Right lobe of liver (tissue), 6 donors: ENCODE results near the gene SLC17A9. TPM values are rescaled to one million over a fixed set of nuclear protein-coding genes. Genes with fewer than 3 reads are reported as not detected.

ENCODE experiments used
- ATAC-seq, 4 donors: fragments of 200-7000 bp; cut with Tn5 transposase; one replicate each; pipeline ENCODE4 v1.9.1; 2020; ENCODE audit warnings: mild to moderate bottlenecking in 4 of 4, moderate library complexity in 4 of 4
- DNase-seq, 3 donors: peaks; one replicate each; pipeline ENCODE4 v3.0.0-alpha.2; 2020
- H3K27ac ChIP-seq, 3 donors: fragments of 200-600 bp; one replicate each; pipeline ENCODE4 v1.8.0; 2022
- H3K27me3 ChIP-seq, 2 donors: fragments of 200-600 bp; one replicate each; pipeline ENCODE4 v1.8.0; 2022
- H3K36me3 ChIP-seq, 4 donors: fragments of 200-600 bp; sonication (generic) in 1 of 4; one replicate each; pipeline versions ENCODE4 v1.5.1 to v1.8.0; 2017 to 2022; ENCODE audit warnings: control low read depth in 1 of 4
- H3K4me1 ChIP-seq, 4 donors: fragments of 200-600 bp; sonication (generic) in 1 of 4; one replicate each; pipeline versions ENCODE4 v1.5.1 to v1.8.0; 2017 to 2022; ENCODE audit warnings: control low read depth in 1 of 4
- H3K4me3 ChIP-seq, 3 donors: fragments of 200-600 bp; one replicate each; pipeline ENCODE4 v1.8.0; 2022
- H3K9me3 ChIP-seq, 4 donors: fragments of 200-600 bp; sonication (generic) in 1 of 4; one replicate each; pipeline versions ENCODE4 v1.5.1 to v1.8.0; 2017 to 2022; ENCODE audit warnings: control low read depth in 1 of 4
- POLR2A ChIP-seq: fragments of 450-650 bp; IDR thresholded peaks from one replicate; pipeline ENCODE4 v1.6.1; 2017; ENCODE audit warnings: antibody characterized with exemption, mild to moderate bottlenecking
- WGBS: methylation state at CpG from one replicate; pipeline ENCODE4 v1.1.6; 2018; ENCODE audit warnings: low coverage, low lambda C conversion rate; ENCODE audit not compliant: insufficient coverage; ENCODE audit errors: missing lambda C conversion rate; 5-methylcytosine and 5-hydroxymethylcytosine counted together
- intact Hi-C, 2 donors: fragments of 100-400 bp; cut with DNase I; formaldehyde crosslinking; loops; one replicate each; pipeline versions ENCODE4 v1.11.2 to v1.14.1; 2022
- total RNA-seq, 6 experiments: library from RNA; depleted of rRNA in 2 of 6; stranded (reverse); fragments of >200 nt in 2 of 6; fragmentation: NEBNext Ultra II Directional in 3 of 6; extraction: Animal tissue kit (Norgen Biotek cat#: 25700) in 3 of 6; gene quantifications; one replicate each; pipeline versions ENCODE4 v1.1.0 to v1.2.4, GENCODE V29; 2016 to 2023
- TF ChIP-seq, protein P1 (sequence below), 4 donors: fragments of 200-600 bp in 3 of 4; fragments of 450-650 bp in 1 of 4; IDR thresholded peaks; one replicate each; pipeline versions ENCODE4 v1.5.1 to v1.8.0; 2016 to 2022; ENCODE audit warnings: antibody characterized with exemption in 4 of 4, mild to moderate bottlenecking in 2 of 4
- donor health status: DM: no; HTN: yes; CAD: no.
- donor health status: DM: no; HTN: no; CAD: no.
- donor health status: DM: no; HTN: no; CAD: no.
- donor health status: DM: no; HTN: yes; CAD: no.
- donor health status: DM: no; HTN: yes; CAD: no.

Gene SLC17A9
- total RNA-seq, 6 experiments from 2014 or later = 29.8 to 99.4 (median 54.1) TPM

DNA sequence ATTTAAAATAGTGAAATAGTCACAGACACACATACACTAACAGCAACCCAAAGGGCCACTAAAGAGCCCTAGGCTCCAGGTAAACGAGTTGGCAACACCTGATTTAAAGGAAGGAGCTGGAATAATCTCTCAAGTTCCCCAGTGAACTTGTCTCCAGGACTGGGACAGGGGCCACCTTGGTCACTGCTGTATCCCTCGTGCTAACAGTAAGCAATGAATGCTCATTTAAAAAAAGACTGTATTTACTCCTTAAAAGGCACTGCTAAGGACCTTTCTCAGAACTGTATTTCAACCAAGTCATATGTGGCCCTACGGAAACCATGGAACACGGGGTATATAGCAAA lies 27.5 kb upstream of the SLC17A9 start:
- Histone ChIP-seq H3K4me1 (peaks cover 0 to 79% (median 33%) of the 10 kb centered on the region in 4 donors), H3K27me3 (no peaks in the 10 kb centered on the region), H3K4me3 (peak overlapping the region; percentile 79 to 93 (median 86)), H3K36me3 (no peaks in the 10 kb centered on the region), H3K9me3 (no peaks in the 10 kb centered on the region), H3K27ac (peak overlapping the region; percentile 97 to 98 (median 98))
- no peak for DNase-seq
- intact Hi-C loops = no loop called here
- 0% methylated on average over 4 of the region's 4 CpGs for WGBS
- ATAC-seq = no peak
- TF ChIP-seq, protein P1, sequence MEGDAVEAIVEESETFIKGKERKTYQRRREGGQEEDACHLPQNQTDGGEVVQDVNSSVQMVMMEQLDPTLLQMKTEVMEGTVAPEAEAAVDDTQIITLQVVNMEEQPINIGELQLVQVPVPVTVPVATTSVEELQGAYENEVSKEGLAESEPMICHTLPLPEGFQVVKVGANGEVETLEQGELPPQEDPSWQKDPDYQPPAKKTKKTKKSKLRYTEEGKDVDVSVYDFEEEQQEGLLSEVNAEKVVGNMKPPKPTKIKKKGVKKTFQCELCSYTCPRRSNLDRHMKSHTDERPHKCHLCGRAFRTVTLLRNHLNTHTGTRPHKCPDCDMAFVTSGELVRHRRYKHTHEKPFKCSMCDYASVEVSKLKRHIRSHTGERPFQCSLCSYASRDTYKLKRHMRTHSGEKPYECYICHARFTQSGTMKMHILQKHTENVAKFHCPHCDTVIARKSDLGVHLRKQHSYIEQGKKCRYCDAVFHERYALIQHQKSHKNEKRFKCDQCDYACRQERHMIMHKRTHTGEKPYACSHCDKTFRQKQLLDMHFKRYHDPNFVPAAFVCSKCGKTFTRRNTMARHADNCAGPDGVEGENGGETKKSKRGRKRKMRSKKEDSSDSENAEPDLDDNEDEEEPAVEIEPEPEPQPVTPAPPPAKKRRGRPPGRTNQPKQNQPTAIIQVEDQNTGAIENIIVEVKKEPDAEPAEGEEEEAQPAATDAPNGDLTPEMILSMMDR (IDR thresholded peaks at IDR 0.05) = no peak
- no peak for TF ChIP-seq POLR2A

DNA sequence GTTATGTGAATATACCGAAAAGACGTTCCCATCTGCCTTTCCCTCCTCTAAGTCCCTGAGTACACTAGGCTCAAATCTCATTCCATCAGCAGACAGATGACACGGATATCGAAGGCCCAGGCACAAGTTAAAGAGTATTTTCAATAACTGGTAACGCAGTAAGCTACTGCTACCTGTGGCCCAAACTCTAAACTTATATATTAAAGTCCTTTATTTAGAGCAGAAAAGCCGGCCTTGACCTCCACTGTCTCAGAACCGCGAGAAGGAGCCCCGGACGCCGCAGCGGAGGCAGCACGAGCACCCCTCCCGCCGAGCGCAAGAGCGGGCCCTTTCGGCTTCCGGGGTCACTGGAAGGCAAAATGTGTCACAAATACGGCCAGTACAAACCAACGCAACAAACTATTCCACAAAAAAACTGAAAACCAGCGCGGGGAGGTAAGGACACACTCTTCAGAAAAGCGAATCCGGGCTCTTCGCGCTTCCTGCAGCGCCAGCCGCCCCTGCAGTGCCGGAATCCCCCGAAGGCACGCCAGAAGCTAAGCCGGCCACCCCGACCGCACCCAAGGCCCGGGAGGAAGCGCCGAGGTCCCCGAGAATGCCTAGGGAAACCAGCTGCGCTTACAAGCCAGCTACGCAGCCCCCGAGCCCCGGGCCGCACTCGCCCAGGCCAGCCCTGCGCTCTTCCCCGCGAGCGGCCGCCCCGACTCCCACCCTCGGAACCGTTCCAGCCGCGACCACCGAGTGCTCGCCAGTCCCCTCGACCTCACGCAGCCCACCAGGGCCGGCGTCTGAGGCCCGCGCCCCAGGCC lies 26.9 kb upstream of the SLC17A9 start:
- TF ChIP-seq, protein P1 (IDR thresholded peaks at IDR 0.05) = no peak
- TF ChIP-seq POLR2A = no peak
- Histone ChIP-seq H3K36me3 (no peaks in the 10 kb centered on the region), H3K4me1 (peaks cover 0 to 74% (median 32%) of the 10 kb centered on the region in 4 donors), H3K4me3 (peak overlapping the region; percentile 79 to 93 (median 86)), H3K9me3 (no peaks in the 10 kb centered on the region), H3K27me3 (no peaks in the 10 kb centered on the region), H3K27ac (peak overlapping the region; percentile 97 to 98 (median 98))
- ATAC-seq = peak in 1 of 4 donors; percentile 3
- 1% methylated on average over 21 of the region's 63 CpGs for WGBS
- DNase-seq = peak in 2 of 3 donors; percentile 41 to 66
- intact Hi-C loops = no loop called here

DNA sequence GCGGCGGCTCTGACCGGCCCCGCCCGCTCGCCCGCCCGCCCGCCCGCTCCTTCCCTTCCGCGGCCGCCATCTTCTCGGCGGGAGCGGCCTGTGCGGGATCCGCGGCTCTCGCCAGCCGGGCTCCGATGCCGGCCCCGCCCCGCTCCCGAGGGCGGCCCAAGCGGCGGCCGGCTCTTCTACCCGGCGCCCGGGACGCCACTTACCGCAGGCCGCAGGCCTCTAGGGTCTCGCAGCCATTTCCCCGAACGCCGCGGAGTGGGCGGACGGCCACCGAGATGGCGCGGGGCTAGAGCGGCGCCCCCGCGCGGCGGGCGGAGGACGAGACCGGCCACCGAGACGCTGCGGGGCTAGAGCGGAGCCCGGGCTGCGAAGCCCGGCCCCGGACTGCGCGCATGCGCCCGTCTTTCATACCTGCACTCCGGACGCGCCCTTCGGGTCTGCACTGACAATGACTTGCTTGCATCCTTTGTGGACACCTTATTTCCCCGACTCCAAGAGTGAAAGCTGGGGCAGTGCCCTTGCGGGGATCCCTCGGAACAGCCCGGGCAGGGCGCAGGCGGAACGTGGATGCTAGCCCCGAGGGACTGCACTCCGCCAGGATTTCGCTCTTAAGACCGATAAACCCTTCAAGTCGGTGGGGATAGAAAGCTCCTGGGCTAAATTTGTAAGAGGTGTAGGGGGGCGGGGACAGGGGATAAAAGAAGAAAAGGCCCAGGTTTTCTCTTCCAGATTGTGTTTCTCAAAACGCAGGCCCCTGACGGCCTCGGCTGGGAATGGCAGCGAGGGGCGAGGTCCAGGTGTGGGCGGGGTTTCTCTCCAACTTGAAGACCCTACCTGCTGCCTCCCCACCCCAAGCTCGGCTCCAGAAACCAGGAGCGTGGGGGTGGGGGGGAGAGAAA lies 26.0 kb upstream of the SLC17A9 start, which contains the start of gene DIDO1:
TSS of gene DIDO1 (minus strand) at position 277 of the 899 bp plus-strand sequence.
- Histone ChIP-seq H3K4me1 (peaks cover 0 to 65% (median 26%) of the 10 kb centered on the region in 4 donors), H3K27ac (peak within 1 kb of the TSS; percentile 97 to 98 (median 98)), H3K27me3 (no peaks in the 10 kb centered on the region), H3K36me3 (no peaks in the 10 kb centered on the region), H3K9me3 (no peaks in the 10 kb centered on the region), H3K4me3 (peak within 1 kb of the TSS; percentile 79 to 93 (median 86))
- whole genome bisulfite sequencing = 1% methylated on average over 24 of the region's 92 CpGs
- TF ChIP-seq POLR2A = peak; percentile 80
- TF ChIP-seq, protein P1 (IDR thresholded peaks at IDR 0.05) = peak; percentile 72 to 86 (median 75)
- intact Hi-C loops = no loop called here
- DNase-seq = peak; percentile 94 to 96 (median 95)
- peak; percentile 70 to 82 (median 78) for ATAC-seq

DNA sequence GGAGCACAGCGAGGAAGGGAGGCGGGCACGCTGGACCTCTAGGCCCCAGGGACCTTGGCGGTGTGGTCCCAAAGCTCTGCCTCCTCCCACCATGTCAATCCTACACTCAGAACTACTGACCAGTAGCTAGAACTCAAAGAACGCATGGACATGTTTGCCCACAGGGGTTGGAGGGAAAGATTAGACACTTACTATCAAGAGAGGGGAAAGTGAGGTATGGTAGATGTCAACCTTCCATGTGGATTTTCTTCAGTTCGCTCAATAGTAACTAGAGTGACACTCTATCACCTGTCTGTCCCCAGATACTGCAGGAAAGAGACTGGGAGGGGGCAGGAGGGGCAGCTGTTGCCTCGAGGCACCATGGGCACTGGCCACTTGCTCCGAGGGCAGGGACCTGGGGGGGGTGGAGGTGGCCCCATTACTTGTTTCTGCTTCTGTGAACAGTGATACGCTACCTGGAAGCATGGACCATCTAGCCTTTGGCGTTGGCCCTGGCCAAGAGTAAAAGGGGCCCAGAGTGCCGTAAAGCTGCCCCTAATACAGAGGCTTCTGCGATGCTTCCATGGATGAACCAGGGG lies 25.3 kb upstream of the SLC17A9 start:
- no peaks in the 10 kb centered on the region for H3K27me3 ChIP-seq
- TF ChIP-seq, protein P1 (IDR thresholded peaks at IDR 0.05) = no peak
- TF ChIP-seq POLR2A = no peak
- H3K27ac ChIP-seq = peak overlapping the region in 2 of 3 donors; percentile 97 to 98
- no peak for ATAC-seq
- H3K9me3 ChIP-seq = no peaks in the 10 kb centered on the region
- H3K4me1 ChIP-seq = peaks cover 0 to 58% (median 23%) of the 10 kb centered on the region in 4 donors
- DNase-seq = no peak
- WGBS = 79% methylated on average over 2 of the region's 12 CpGs
- intact Hi-C loops = no loop called here
- H3K36me3 ChIP-seq = no peaks in the 10 kb centered on the region
- H3K4me3 ChIP-seq = peak overlapping the region in 2 of 3 donors; percentile 86 to 93
